ENCODE data around the gene HEPACAM2.
A peak's percentile ranks its signal among the peaks of the same experiment; 100 is the strongest.

HEPACAM2 gene

GRCh38 chr7:93226310-93226709, at the start of gene HEPACAM2:
HEPACAM2 (minus strand) TSS chr7:93226469.
- no peak for TF ChIP-seq CTCF (IDR thresholded peaks at IDR 0.05; ENCODE audit: insufficient read depth, missing control alignments)
- DNase-seq (ENCODE audit: insufficient read length, low spot score) (no peak), FAIRE-seq (no peak)

GRCh38 chr7:93265220-93265619, 39.0 kb upstream of the HEPACAM2 start:
- FAIRE-seq (no peak), DNase-seq (ENCODE audit: insufficient read length, low spot score) (no peak)
- TF ChIP-seq CTCF (IDR thresholded peaks at IDR 0.05; ENCODE audit: insufficient read depth, missing control alignments): no peak

GRCh38 chr7:93262535-93262934, 36.3 kb upstream of the HEPACAM2 start:
- FAIRE-seq (no peak), DNase-seq (ENCODE audit: insufficient read length, low spot score) (no peak)
- TF ChIP-seq CTCF (IDR thresholded peaks at IDR 0.05; ENCODE audit: insufficient read depth, missing control alignments): no peak

- no peak for TF ChIP-seq CTCF (IDR thresholded peaks at IDR 0.05; ENCODE audit: insufficient read depth, missing control alignments)
- DNase-seq (ENCODE audit: insufficient read length, low spot score): no peak
- FAIRE-seq: no peak
Measured at GRCh38 chr7:93258661-93259060, 32.4 kb upstream of the HEPACAM2 start.

- no peak for TF ChIP-seq CTCF (IDR thresholded peaks at IDR 0.05; ENCODE audit: insufficient read depth, missing control alignments)
- DNase-seq (ENCODE audit: insufficient read length, low spot score) (no peak), FAIRE-seq (no peak)
Measured at GRCh38 chr7:93249491-93250148, 23.4 kb upstream of the HEPACAM2 start.

GRCh38 chr7:93245525-93246432, 19.5 kb upstream of the HEPACAM2 start:
- peak; percentile 68 for TF ChIP-seq CTCF (IDR thresholded peaks at IDR 0.05; ENCODE audit: insufficient read depth, missing control alignments)
- FAIRE-seq: no peak
- DNase-seq (ENCODE audit: insufficient read length, low spot score): no peak

- FAIRE-seq: no peak
- no peak for DNase-seq (ENCODE audit: insufficient read length, low spot score)
- TF ChIP-seq CTCF (IDR thresholded peaks at IDR 0.05; ENCODE audit: insufficient read depth, missing control alignments): no peak
Measured at GRCh38 chr7:93242106-93242505, 15.8 kb upstream of the HEPACAM2 start.

All from D721Med (cell line).